Activated B cell treated with CpG ODN at 0.5 μM for 24 hours (primary cell): ENCODE data around the gene TRAPPC6A. TPM values are rescaled to one million over a fixed set of nuclear protein-coding genes. Genes with fewer than 3 reads are reported as not detected.
"Not testable (repeated sequence)": the region's sequence is repeated elsewhere in the genome, so short reads cannot be mapped to it uniquely, and the experiment has no call there.

Experiments
- ATAC-seq: fragments of 200-7000 bp; cut with Tn5 transposase; one replicate; pipeline ENCODE4 v1.10.0; 2021; ENCODE audit warnings: low read depth, mild to moderate bottlenecking, moderate library complexity
- CTCF ChIA-PET: fragments of 350-600 bp; sonication (Branson Sonifier 250); formaldehyde crosslinking; loops from one replicate; lab custom pipeline; 2021; ENCODE audit warnings: antibody characterized with exemption; lab: Charles Lee
- POLR2A ChIA-PET: fragments of 350-600 bp; sonication (Branson Sonifier 250); formaldehyde crosslinking; loops from one replicate; lab custom pipeline; 2021; ENCODE audit warnings: antibody characterized with exemption; lab: Charles Lee
- DNase-seq: peaks from one replicate; pipeline ENCODE4 v3.0.0; 2022
- H3K27ac Mint-ChIP-seq: one replicate; pipeline ENCODE4 v1.8.0; 2020; ENCODE audit warnings: mixed read lengths
- H3K27me3 Mint-ChIP-seq: one replicate; pipeline ENCODE4 v1.8.0; 2021; ENCODE audit warnings: mixed read lengths
- H3K36me3 Mint-ChIP-seq: one replicate; pipeline ENCODE4 v1.8.0; 2021; ENCODE audit warnings: low read depth, mixed read lengths
- H3K4me1 Mint-ChIP-seq: one replicate; pipeline ENCODE4 v1.8.0; 2021; ENCODE audit warnings: mixed read lengths
- H3K4me3 Mint-ChIP-seq: one replicate; pipeline ENCODE4 v1.8.0; 2020; ENCODE audit warnings: mild to moderate bottlenecking, mixed read lengths
- H3K9me3 Mint-ChIP-seq: one replicate; pipeline ENCODE4 v1.8.0; 2020; ENCODE audit warnings: mixed read lengths
- CTCF ChIP-seq: fragments of 200-600 bp; IDR thresholded peaks from one replicate; pipeline ENCODE4 v1.8.0; 2022; ENCODE audit warnings: antibody characterized with exemption, mild to moderate bottlenecking
- intact Hi-C: fragments of 100-400 bp; cut with micrococcal nuclease; formaldehyde crosslinking; loops from one replicate; pipeline ENCODE4 v1.15.1; 2024
- total RNA-seq: library from RNA; stranded (reverse); gene quantifications from 2 replicates; pipeline ENCODE4 v1.2.3, GENCODE V29; 2022

TRAPPC6A gene
- total RNA-seq, 1 donor from 2014 or later, result 56.0 TPM

GRCh38 chr19:45123440-45123850 lies 54.6 kb downstream of the TRAPPC6A start:
- ChIA-PET POLR2A (no interaction called here), CTCF (no interaction called here)
- no peak for ATAC-seq
- DNase-seq, result no peak
- Mint-ChIP-seq H3K9me3 (no peaks in the 10 kb centered on the region), H3K4me1 (peaks cover 59% of the 10 kb centered on the region), H3K27me3 (no peaks in the 10 kb centered on the region), H3K4me3 (no peak overlapping the region), H3K27ac (no peak overlapping the region), H3K36me3 (peaks cover 2% of the 10 kb centered on the region)
- TF ChIP-seq CTCF, result no peak
- intact Hi-C loops, result no loop called here

- intact Hi-C loops, result no loop called here
- TF ChIP-seq CTCF, result no peak
- H3K27me3 Mint-ChIP-seq, result no peaks in the 10 kb centered on the region
- H3K4me1 Mint-ChIP-seq, result peaks cover 65% of the 10 kb centered on the region
- DNase-seq (no peak), ATAC-seq (no peak)
- CTCF ChIA-PET, result no interaction called here
- POLR2A ChIA-PET, result no interaction called here
- H3K4me3 Mint-ChIP-seq, result no peak overlapping the region
- H3K27ac Mint-ChIP-seq, result no peak overlapping the region
- no peaks in the 10 kb centered on the region for H3K9me3 Mint-ChIP-seq
- peaks cover 2% of the 10 kb centered on the region for H3K36me3 Mint-ChIP-seq
Observed at GRCh38 chr19:45122832-45123231, 55.2 kb downstream of the TRAPPC6A start.

- DNase-seq (no peak), ATAC-seq (no peak)
- Mint-ChIP-seq H3K36me3 (no peaks in the 10 kb centered on the region), H3K9me3 (no peaks in the 10 kb centered on the region), H3K4me1 (peaks cover 75% of the 10 kb centered on the region), H3K4me3 (no peak overlapping the region), H3K27me3 (no peaks in the 10 kb centered on the region), H3K27ac (no peak overlapping the region)
- TF ChIP-seq CTCF, result no peak
- intact Hi-C loops, result no loop called here
- POLR2A ChIA-PET, result no interaction called here
- CTCF ChIA-PET, result no interaction called here
Observed at GRCh38 chr19:45121827-45122345, 56.2 kb downstream of the TRAPPC6A start.

GRCh38 chr19:45119582-45119981 lies 58.5 kb downstream of the TRAPPC6A start:
- Mint-ChIP-seq H3K36me3 (no peaks in the 10 kb centered on the region), H3K9me3 (no peaks in the 10 kb centered on the region), H3K4me3 (no peak overlapping the region), H3K4me1 (peaks cover 79% of the 10 kb centered on the region), H3K27ac (peak overlapping the region; percentile 27), H3K27me3 (no peaks in the 10 kb centered on the region)
- ChIA-PET POLR2A (interaction anchor here (0.7 to 1.6 kb wide), 5 partner anchors 27 to 103 kb away, joined by 3 to 9 read pairs (median 6); partner anchors contain the start of genes BLOC1S3, PPP1R37 and TRAPPC6A), CTCF (no interaction called here)
- no peak for TF ChIP-seq CTCF
- intact Hi-C loops, result no loop called here
- DNase-seq (no peak), ATAC-seq (no peak)

GRCh38 chr19:45118591-45119355 lies 59.3 kb downstream of the TRAPPC6A start:
- ATAC-seq, result peak; percentile 63
- ChIA-PET POLR2A (interaction anchor here (0.6 to 1.6 kb wide), 10 partner anchors 16 to 102 kb away, joined by 3 to 9 read pairs (median 4); partner anchors contain the start of genes BLOC1S3, CLASRP, PPP1R37 and TRAPPC6A), CTCF (interaction anchor here (0.8 kb wide), 1 partner anchor 26 kb away, joined by 5 read pairs; the partner anchor contains the start of gene PPP1R37)

More at GRCh38 chr19:45118591-45119355, 59.3 kb downstream of the TRAPPC6A start:
- Mint-ChIP-seq H3K27ac (peak overlapping the region; percentile 27), H3K4me3 (peak overlapping the region; percentile 49), H3K4me1 (peaks cover 81% of the 10 kb centered on the region)
- H3K36me3 Mint-ChIP-seq, H3K9me3 Mint-ChIP-seq, DNase-seq, intact Hi-C loops, H3K27me3 Mint-ChIP-seq: not testable (repeated sequence)
